GM10248 (cell line): ENCODE measurements around the gene SUN1.

Source experiments
- CTCF ChIA-PET: fragments of 300-600 bp; sonication (Branson Sonifier 250); formaldehyde crosslinking; extraction: SDS; loops from one replicate; lab custom pipeline; 2021; ENCODE audit warnings: antibody characterized with exemption; lab: Yijun Ruan, JAX
- POLR2A ChIA-PET: fragments of 350-650 bp; sonication (Branson Sonifier 250); formaldehyde crosslinking; extraction: SDS; loops from one replicate; lab custom pipeline; 2020; ENCODE audit warnings: antibody characterized with exemption; lab: Yijun Ruan, JAX
- DNase-seq: peaks from one replicate; pipeline ENCODE4 v3.0.0; 2012; ENCODE audit errors: extremely low spot score
- TF ChIP-seq, protein P1 (sequence below): IDR thresholded peaks from 2 replicates; pipeline ENCODE4 v1.5.1; 2012; ENCODE audit warnings: mild to moderate bottlenecking, low read depth; ENCODE audit errors: extremely low read depth, missing control alignments, control extremely low read depth

The SUN1 gene

DNA sequence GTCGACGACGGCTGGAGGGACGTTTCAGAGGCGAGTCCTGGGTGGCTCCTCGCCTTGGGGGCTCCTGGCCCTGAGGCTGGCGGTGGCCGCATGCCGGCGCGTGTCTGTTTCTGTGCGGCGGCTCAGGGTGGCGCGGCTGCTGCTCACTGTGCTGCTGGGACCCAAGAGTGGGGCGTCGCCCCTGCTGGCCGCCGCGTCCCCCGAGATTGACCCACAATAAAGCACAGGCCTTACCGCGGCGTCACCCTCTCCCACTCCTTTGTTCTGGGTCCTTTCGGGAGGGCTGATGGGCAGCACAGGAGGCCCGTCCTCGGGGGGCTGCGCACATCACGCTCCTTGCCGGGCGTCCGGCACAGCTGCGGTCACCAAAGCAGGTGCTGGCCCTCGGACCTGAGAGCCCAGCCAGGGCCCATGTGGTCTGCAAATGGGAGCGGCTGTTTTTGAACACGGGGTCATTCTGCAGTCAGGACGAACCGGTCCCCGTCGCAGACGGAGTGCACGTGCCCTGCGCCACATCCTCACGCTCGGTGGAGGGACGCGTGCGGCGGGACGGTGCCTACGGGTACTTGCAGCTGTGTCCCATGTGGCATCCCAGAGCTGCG, 63.3 kb downstream of the SUN1 start:
- TF ChIP-seq, protein P1, sequence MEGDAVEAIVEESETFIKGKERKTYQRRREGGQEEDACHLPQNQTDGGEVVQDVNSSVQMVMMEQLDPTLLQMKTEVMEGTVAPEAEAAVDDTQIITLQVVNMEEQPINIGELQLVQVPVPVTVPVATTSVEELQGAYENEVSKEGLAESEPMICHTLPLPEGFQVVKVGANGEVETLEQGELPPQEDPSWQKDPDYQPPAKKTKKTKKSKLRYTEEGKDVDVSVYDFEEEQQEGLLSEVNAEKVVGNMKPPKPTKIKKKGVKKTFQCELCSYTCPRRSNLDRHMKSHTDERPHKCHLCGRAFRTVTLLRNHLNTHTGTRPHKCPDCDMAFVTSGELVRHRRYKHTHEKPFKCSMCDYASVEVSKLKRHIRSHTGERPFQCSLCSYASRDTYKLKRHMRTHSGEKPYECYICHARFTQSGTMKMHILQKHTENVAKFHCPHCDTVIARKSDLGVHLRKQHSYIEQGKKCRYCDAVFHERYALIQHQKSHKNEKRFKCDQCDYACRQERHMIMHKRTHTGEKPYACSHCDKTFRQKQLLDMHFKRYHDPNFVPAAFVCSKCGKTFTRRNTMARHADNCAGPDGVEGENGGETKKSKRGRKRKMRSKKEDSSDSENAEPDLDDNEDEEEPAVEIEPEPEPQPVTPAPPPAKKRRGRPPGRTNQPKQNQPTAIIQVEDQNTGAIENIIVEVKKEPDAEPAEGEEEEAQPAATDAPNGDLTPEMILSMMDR, result no peak
- DNase-seq, result no peak
- CTCF ChIA-PET, result no interaction called here
- POLR2A ChIA-PET, result no interaction called here

DNA sequence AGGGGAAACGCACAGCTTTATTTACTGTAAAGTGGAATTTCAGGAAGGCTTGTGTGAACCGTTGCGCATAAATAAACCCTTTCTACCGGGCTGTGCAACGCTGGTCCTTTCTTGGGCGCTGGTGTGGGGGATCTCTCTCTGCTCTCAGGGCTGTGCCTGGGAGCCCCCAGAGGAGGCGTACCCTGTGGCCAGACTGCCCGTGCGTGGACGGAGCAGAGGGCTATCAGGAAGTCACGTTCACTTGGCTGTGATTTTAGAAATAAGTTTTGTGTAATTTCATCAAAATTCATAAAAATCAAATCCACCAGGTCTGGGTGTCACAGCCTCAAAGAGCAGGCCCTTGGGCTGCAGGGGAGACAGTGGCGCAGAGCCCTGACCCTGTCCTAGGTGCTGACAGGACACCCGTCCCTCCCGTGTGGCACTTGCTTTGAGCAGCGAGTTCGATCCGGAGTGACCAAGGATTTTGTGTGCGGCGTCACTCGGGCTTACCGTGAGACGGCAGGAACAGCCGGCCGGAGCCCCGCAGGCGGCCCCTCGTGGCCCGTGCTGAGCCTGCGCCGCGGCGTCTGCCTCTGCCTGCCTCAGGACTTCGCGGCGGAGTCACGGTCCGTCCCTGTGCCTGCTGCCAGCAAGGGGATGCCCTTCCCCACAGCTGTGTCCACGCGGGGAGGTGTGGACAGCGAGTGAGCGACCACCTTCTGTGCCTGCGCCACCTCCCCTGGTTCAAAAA, 64.2 kb downstream of the SUN1 start:
- no peak for DNase-seq
- CTCF ChIA-PET, result interaction anchor here (1.0 kb wide), 1 partner anchor 170 kb away, joined by 3 read pairs; no protein-coding TSS in a partner anchor
- POLR2A ChIA-PET, result no interaction called here
- TF ChIP-seq, protein P1, result no peak

DNA sequence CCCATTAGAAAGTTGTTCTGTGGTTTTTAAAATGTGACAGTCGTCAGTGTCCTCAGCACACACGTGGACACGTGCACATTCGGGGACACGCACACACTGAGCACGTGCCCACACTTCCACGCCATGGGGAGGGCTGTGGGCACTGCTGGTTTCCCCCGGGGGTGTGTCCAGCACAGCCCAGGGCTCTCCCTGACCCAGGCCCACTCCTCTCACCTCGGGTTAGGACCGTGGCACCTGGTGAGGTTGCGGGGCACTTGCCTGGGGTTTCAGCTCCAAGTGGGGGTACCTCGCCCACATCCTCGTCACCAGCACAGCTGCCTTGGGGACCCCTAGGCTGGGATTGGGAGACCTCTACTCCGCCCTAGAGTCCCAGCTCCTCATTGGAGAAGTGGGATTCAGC, 64.8 kb downstream of the SUN1 start:
- no peak for DNase-seq
- TF ChIP-seq, protein P1, result no peak
- POLR2A ChIA-PET, result no interaction called here
- CTCF ChIA-PET, result interaction anchor here (1.0 kb wide), 1 partner anchor 169 kb away, joined by 3 read pairs; no protein-coding TSS in a partner anchor

DNA sequence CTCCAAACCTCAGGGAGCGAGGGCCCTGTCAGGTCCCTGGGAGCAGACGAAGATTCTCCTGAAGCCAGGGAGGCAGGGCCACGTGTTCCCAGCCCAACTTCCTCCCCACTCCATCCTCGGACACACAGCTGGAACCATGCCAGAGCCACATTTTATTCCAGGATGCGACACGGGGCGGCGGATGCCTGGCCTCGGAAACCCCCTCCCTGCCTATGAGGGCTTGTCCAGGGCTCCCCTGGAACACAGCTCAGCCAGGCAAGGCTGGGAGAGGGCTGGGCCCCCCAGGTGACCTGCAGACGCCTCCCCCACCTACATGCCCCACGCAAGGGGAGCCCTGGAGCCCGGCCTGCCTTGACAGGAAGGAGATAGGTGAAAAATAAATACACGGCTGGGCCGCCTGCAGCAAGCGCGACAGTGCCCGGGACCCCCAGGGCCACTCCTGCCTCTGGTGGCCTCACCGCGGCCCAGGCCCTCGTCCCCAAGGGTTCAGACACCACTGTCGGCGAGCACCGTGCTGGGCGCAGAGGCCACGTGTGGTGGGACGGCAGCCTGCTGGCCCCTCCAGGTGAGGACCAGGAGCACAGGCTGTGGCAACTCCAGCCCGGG, 65.6 kb downstream of the SUN1 start:
- TF ChIP-seq, protein P1, result no peak
- ChIA-PET CTCF (interaction anchor here (1.0 kb wide), 1 partner anchor 168 kb away, joined by 3 read pairs; no protein-coding TSS in a partner anchor), POLR2A (no interaction called here)
- DNase-seq, result no peak

DNA sequence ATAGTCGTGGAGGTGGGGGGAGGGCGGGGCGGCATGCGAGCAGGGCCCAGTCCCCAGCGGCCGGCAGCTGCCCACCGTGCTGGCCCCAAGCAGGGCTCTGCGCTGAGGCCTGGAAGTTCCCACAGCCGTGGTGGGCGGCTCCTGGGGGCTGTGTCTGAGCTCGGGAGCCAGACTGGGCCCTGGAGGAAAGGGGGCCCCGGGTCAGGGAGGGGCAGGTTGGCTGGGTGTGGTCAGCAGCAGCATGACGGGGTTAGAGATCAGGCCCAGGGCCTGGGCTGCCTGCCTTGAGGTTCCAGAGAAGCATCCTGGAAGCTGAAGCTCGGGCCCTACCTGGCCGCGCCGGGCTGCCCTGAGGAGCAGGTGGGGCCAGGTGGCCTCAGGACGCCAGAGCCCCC, 66.2 kb downstream of the SUN1 start:
- DNase-seq, result no peak
- POLR2A ChIA-PET, result no interaction called here
- CTCF ChIA-PET, result no interaction called here
- TF ChIP-seq, protein P1, result no peak

DNA sequence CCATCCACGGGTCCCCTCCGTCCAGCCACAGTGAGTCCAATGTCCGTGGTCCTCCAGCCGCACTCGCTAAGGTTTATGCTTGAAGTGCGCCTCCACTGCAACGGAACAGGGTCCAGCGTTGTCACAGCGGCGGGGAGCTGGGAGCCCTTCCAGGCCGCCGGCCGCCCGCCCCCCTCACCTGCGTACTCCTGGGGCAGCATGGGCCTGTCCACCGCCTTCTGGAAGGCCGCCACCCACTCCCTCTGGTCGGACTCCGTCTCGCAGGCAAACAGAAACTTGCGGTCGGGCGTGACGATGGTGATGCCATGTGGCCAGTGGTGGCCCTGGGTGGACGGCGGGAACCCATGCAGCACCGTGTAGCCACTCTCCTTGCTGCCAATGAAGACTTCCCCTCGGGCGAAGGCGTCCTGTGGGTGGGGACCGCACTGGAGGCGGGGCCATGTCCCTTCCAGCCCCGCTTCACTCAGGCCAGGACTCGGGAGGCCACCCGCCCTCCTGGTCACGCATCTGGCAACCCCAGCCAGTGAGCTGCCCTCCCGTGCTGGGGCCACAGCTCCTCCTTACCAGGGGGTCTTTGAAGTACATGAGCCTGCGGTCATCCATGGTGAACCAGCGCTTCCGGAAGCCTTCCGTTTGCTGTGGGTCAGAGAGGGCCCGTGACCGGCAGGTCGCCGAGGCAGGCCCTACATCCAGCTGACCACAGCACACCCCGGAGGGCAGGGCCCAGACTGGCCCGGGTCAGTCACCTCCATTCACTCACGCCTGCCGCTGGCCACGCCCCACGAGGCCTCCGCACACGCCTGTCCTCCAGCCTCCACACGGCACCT, 66.8 kb downstream of the SUN1 start:
- CTCF ChIA-PET, result no interaction called here
- POLR2A ChIA-PET, result no interaction called here
- TF ChIP-seq, protein P1, result no peak
- no peak for DNase-seq
